VCaP (cell line): ENCODE data around the gene MGLL.

ENCODE experiments used
- H3K27ac ChIP-seq: fragments of 450-650 bp; 2 replicates; pipeline ENCODE4 v1.5.1; 2017
- CTCF ChIP-seq: fragments of 450-650 bp; conservative IDR thresholded peaks from 2 replicates; pipeline ENCODE4 v1.5.1; 2017; ENCODE audit warnings: mild to moderate bottlenecking, moderate library complexity

The MGLL gene

GRCh38 chr3:127759826-127760225, 62.5 kb downstream of the MGLL start:
- no peak for TF ChIP-seq CTCF
- H3K27ac ChIP-seq: no peak overlapping the region

- TF ChIP-seq CTCF: no peak
Measured at GRCh38 chr3:127758013-127758412, 64.3 kb downstream of the MGLL start.

GRCh38 chr3:127755305-127755681, 67.0 kb downstream of the MGLL start:
- H3K27ac ChIP-seq: no peak overlapping the region

More at GRCh38 chr3:127758013-127758412, 64.3 kb downstream of the MGLL start:
- H3K27ac ChIP-seq: no peak overlapping the region

GRCh38 chr3:127754411-127755304, 67.7 kb downstream of the MGLL start:
- TF ChIP-seq CTCF: no peak
- no peak overlapping the region for H3K27ac ChIP-seq

More at GRCh38 chr3:127755305-127755681, 67.0 kb downstream of the MGLL start:
- TF ChIP-seq CTCF: no peak

GRCh38 chr3:127753898-127754410, 68.4 kb downstream of the MGLL start:
- no peak for TF ChIP-seq CTCF
- H3K27ac ChIP-seq: no peak overlapping the region

- TF ChIP-seq CTCF: no peak
- H3K27ac ChIP-seq: no peak overlapping the region
Measured at GRCh38 chr3:127753338-127753737, 69.0 kb downstream of the MGLL start.

- TF ChIP-seq CTCF: no peak
- H3K27ac ChIP-seq: no peak overlapping the region
Measured at GRCh38 chr3:127751782-127752181, 70.5 kb downstream of the MGLL start.
